HepG2 (cell line): ENCODE data around the gene STRBP. TPM values are rescaled to one million over a fixed set of nuclear protein-coding genes. Genes with fewer than 3 reads are reported as not detected.
A peak's percentile ranks its signal among the peaks of the same experiment; 100 is the strongest.

Source experiments
- ATAC-seq: fragments of 200-7000 bp; cut with Tn5 transposase; 3 replicates; pipeline ENCODE4 v1.9.1; 2020; ENCODE audit warnings: mild to moderate bottlenecking, moderate library complexity
- BruUV-seq: library from RNA; stranded (reverse); fragments of 400-500 nt; replicated peaks from 2 replicates; lab custom pipeline; 2021; lab: Mats Ljungman, UMichigan
- CTCF ChIA-PET: fragments of 300-600 bp; formaldehyde crosslinking; extraction: SDS; loops from one replicate; lab custom pipeline; 2021; ENCODE audit warnings: low total read pairs, inconsistent platforms, low intra/inter-chr PET ratio; lab: Yijun Ruan, JAX
- POLR2A ChIA-PET: fragments of 350-600 bp; sonication (Branson Sonifier 250); formaldehyde crosslinking; loops from one replicate; lab custom pipeline; 2020; ENCODE audit warnings: antibody characterized with exemption, inconsistent platforms; lab: Yijun Ruan, JAX
- DNase-seq: peaks from one replicate; pipeline ENCODE4 v3.0.0-alpha.2; 2015; ENCODE audit warnings: low spot score
- FAIRE-seq: peaks from 3 replicates; lab custom pipeline; 2011; peaks lifted over from hg19 to GRCh38; lab: Jason Lieb, UNC
- H2AFZ ChIP-seq: one replicate; pipeline ENCODE4 v1.6.1; 2011; ENCODE audit warnings: low read length, inconsistent platforms
- H3K27ac ChIP-seq: fragments of 300-600 bp; 3 replicates; pipeline ENCODE4 v1.8.0; 2011; ENCODE audit warnings: mixed run types, mild to moderate bottlenecking, mixed read lengths, low read length, inconsistent platforms; ENCODE audit not compliant: insufficient read depth; ENCODE audit errors: extremely low read length
- H3K27me3 ChIP-seq, 2 experiments: fragments of 200-600 bp in 1 of 2; 2 replicates in 1 of 2; 3 replicates in 1 of 2; pipeline versions ENCODE4 v1.6.0 to v1.8.0; 2011; ENCODE audit warnings: low read length in 2 of 2, mild to moderate bottlenecking in 2 of 2, moderate library complexity in 2 of 2, inconsistent platforms in 1 of 2; ENCODE audit not compliant: insufficient read depth in 2 of 2, control insufficient read depth in 1 of 2
- H3K36me3 ChIP-seq, 2 experiments: fragments of 200-600 bp in 1 of 2; replicated peaks in 1 of 2; 2 replicates in 1 of 2; 3 replicates in 1 of 2; pipeline versions ENCODE4 v1.5.1 to v1.8.0; 2011; ENCODE audit warnings: low read length in 2 of 2, inconsistent platforms in 1 of 2; ENCODE audit not compliant: insufficient read depth in 2 of 2, control insufficient read depth in 1 of 2
- H3K4me1 ChIP-seq: 2 replicates; pipeline ENCODE4 v1.5.1; 2012; ENCODE audit warnings: low read length, inconsistent platforms; ENCODE audit not compliant: insufficient read depth
- H3K4me2 ChIP-seq: 2 replicates; pipeline ENCODE4 v1.6.0; 2011; ENCODE audit warnings: low read depth, low read length, inconsistent platforms
- H3K4me3 ChIP-seq, 3 experiments: fragments of 200-600 bp in 1 of 3; sonication (generic), shearing (Covaris generic) in 1 of 3; replicated peaks in 1 of 3; 2 replicates each; pipeline ENCODE4 v1.5.1; 2011 to 2016; ENCODE audit warnings: low read length in 3 of 3, inconsistent platforms in 2 of 3, low read depth in 2 of 3, mild to moderate bottlenecking in 2 of 3, control low read depth in 1 of 3, mixed read lengths in 1 of 3; ENCODE audit not compliant: insufficient read depth in 1 of 3
- H3K79me2 ChIP-seq: one replicate; pipeline ENCODE4 v1.6.1; 2011; ENCODE audit warnings: low read length, inconsistent platforms; ENCODE audit not compliant: insufficient read depth
- H3K9ac ChIP-seq: 2 replicates; pipeline ENCODE4 v1.6.0; 2011; ENCODE audit warnings: mild to moderate bottlenecking, low read depth, low read length, inconsistent platforms; ENCODE audit not compliant: insufficient read depth
- H3K9me3 ChIP-seq: 2 replicates; pipeline ENCODE4 v1.5.1; 2012; ENCODE audit warnings: mild to moderate bottlenecking, low read length
- H4K20me1 ChIP-seq: 2 replicates; pipeline ENCODE4 v1.6.0; 2011; ENCODE audit warnings: inconsistent platforms, mild to moderate bottlenecking, low read length, moderate library complexity; ENCODE audit not compliant: insufficient read depth
- BATF2 ChIP-seq: sonication (generic); formaldehyde crosslinking; IDR thresholded peaks from 2 replicates; pipeline ENCODE4 v1.8.0; 2022; ENCODE audit warnings: mild to moderate bottlenecking, missing genetic modification reagents, moderate library complexity
- FUBP1 ChIP-seq: sonication (generic); formaldehyde crosslinking; IDR thresholded peaks from 2 replicates; pipeline ENCODE4 v1.5.1; 2020; ENCODE audit warnings: missing genetic modification reagents, mild to moderate bottlenecking, borderline replicate concordance
- ISX ChIP-seq: sonication (generic); formaldehyde crosslinking; conservative IDR thresholded peaks from 2 replicates; pipeline ENCODE4 v1.5.0; 2020; ENCODE audit warnings: missing genetic modification reagents
- MXD4 ChIP-seq: IDR thresholded peaks from 2 replicates; pipeline ENCODE4 v1.6.1; 2016; ENCODE audit warnings: mild to moderate bottlenecking, missing biosample characterization, missing genetic modification reagents
- NFATC3 ChIP-seq: sonication (generic); formaldehyde crosslinking; IDR thresholded peaks from 2 replicates; pipeline ENCODE4 v1.5.1; 2020; ENCODE audit warnings: mild to moderate bottlenecking, missing genetic modification reagents
- RBM39 ChIP-seq: fragments of 200-400 bp; formaldehyde crosslinking; IDR thresholded peaks from one replicate; pipeline ENCODE4 v1.6.1; 2018; ENCODE audit warnings: antibody characterized with exemption, mild to moderate bottlenecking, low read depth, low read length; ENCODE audit not compliant: poor library complexity, severe bottlenecking
- SCMH1 ChIP-seq: sonication (generic); formaldehyde crosslinking; IDR thresholded peaks from 2 replicates; pipeline ENCODE4 v1.9.0; 2021; ENCODE audit warnings: missing genetic modification reagents, mild to moderate bottlenecking, borderline replicate concordance
- SOX5 ChIP-seq: IDR thresholded peaks from 2 replicates; pipeline ENCODE4 v1.6.1; 2016; ENCODE audit warnings: borderline replicate concordance
- ZNF547 ChIP-seq: sonication (generic); formaldehyde crosslinking; IDR thresholded peaks from 2 replicates; pipeline ENCODE4 v1.5.1; 2020; ENCODE audit warnings: mild to moderate bottlenecking, missing genetic modification reagents
- ZNF570 ChIP-seq: sonication (generic); formaldehyde crosslinking; IDR thresholded peaks from 2 replicates; pipeline ENCODE4 v1.4.0; 2020; ENCODE audit warnings: mild to moderate bottlenecking, missing genetic modification reagents, borderline replicate concordance
- ZZZ3 ChIP-seq: sonication (generic); formaldehyde crosslinking; IDR thresholded peaks from 2 replicates; pipeline ENCODE4 v1.4.0; 2020; ENCODE audit warnings: missing genetic modification reagents, mild to moderate bottlenecking, borderline replicate concordance
- WGBS: methylation state at CpG from one replicate; pipeline ENCODE4 v1.1.6; 2017; ENCODE audit warnings: low lambda C conversion rate; 5-methylcytosine and 5-hydroxymethylcytosine counted together
- in situ Hi-C: cut with HindIII; loops from 2 replicates; pipeline ENCODE4 v1.10.0; 2017; ENCODE audit warnings: low pct_unique_long_range_greater_than_20kb; ENCODE audit not compliant: extremely low pct_ligation_motif_present
- intact Hi-C: fragments of 100-400 bp; cut with micrococcal nuclease; formaldehyde crosslinking; loops from one replicate; pipeline ENCODE4 v1.10.0; 2022; ENCODE audit not compliant: unreplicated experiment
- polyA plus RNA-seq, 8 experiments: library from polyadenylated mRNA; depleted of rRNA in 3 of 8; stranded (reverse) in 7 of 8; unstranded in 1 of 8; fragments of >200 nt; fragmentation: Illumina TruSeq in 4 of 8; extraction: Trizol in 4 of 8; gene quantifications; 2 replicates each; pipeline versions ENCODE4 v1.2.1 to v1.2.3, GENCODE V29; 2011 to 2016; ENCODE audit warnings: low read depth in 4 of 8, missing spikeins in 1 of 8, mixed read lengths in 1 of 8; ENCODE audit not compliant: insufficient read depth in 1 of 8
- total RNA-seq, 5 experiments: library from RNA; depleted of rRNA; stranded (reverse); fragments of >200 nt; fragmentation: Illumina TruSeq; extraction: Trizol; gene quantifications; 2 replicates each; pipeline ENCODE4 v1.2.3, GENCODE V29; 2016; ENCODE audit warnings: low read depth in 1 of 5
- TF ChIP-seq, protein P1 (sequence below): sonication (generic); formaldehyde crosslinking; conservative IDR thresholded peaks from 2 replicates; pipeline ENCODE4 v1.4.0; 2020; ENCODE audit warnings: missing genetic modification reagents
- TF ChIP-seq, protein P2 (sequence below): sonication (generic); formaldehyde crosslinking; IDR thresholded peaks from 2 replicates; pipeline ENCODE4 v1.8.0; 2022; ENCODE audit warnings: low read depth, missing genetic modification reagents
- TF ChIP-seq, protein P3 (sequence below): sonication (generic); formaldehyde crosslinking; conservative IDR thresholded peaks from 2 replicates; pipeline ENCODE4 v1.4.0; 2020; ENCODE audit warnings: missing genetic modification reagents

STRBP gene
- total and polyA plus RNA-seq, 2 of the 13 experiments (the other 11 are each of a cell fraction or from before 2014, with no cell fraction given): 14.5 to 38.5 TPM

DNA sequence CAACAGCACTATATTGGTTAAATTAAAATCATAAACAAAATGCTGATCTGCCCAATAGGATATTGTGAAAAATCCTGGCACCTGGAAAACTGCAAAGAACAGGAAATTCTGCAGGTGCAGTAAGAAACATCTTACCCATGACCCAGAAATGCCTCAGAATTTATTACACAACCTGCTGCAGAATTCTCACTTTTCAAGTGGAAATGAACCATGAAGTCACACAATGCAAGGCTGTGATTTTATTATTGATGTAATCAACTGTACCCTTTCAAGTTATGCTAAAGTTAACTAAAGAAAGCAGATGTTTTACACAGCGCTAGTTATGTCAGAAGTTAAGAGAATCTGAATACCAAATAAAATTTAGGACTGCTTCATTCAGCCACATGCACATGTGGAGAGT is 6.0 kb downstream of the STRBP start (continued):
- TF ChIP-seq ZNF570 (CRISPR knock-in tag) (no peak), RBM39 (no peak), ISX (CRISPR knock-in tag) (no peak)
- TF ChIP-seq, protein P1, sequence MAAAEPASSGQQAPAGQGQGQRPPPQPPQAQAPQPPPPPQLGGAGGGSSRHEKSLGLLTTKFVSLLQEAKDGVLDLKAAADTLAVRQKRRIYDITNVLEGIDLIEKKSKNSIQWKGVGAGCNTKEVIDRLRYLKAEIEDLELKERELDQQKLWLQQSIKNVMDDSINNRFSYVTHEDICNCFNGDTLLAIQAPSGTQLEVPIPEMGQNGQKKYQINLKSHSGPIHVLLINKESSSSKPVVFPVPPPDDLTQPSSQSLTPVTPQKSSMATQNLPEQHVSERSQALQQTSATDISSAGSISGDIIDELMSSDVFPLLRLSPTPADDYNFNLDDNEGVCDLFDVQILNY (CRISPR knock-in tag): no peak

DNA sequence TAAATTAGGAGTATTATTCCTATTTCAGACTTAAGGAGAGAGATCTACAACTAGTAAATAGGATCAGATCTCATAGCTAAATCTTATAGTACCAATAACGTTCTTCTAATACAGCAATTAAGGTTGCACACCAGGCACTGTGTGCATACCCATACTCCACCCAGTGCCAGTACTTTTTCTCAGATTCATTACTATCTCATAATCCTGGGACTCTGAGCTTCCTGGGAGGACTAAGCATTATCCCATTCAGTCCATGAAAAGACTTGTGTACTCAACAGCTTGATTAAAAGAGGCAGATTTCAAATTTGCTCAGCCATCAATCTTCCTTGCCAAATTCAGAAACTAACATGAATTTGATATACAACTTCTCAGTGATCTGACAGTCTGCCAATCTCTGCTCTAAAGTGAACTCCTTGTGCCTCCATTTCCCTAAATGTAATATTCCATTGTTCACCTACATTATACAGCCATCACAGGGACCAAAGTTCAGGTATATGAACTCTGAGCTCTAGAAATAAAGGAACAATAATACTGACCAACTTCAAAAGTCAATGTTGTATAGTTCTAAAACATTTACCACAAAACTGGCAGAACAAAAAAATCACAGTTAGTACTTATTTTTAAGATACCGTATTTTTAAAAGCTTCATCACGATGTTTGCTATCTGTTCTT is 7.2 kb downstream of the STRBP start:
- FAIRE-seq: no peak
- Histone ChIP-seq H3K27me3 (no peaks in the 10 kb centered on the region), H3K4me1 (peaks cover 42% of the 10 kb centered on the region), H2AFZ (no peak overlapping the region), H3K36me3 (no peaks in the 10 kb centered on the region), H3K9ac (no peak overlapping the region), H3K4me3 (no peak overlapping the region), H4K20me1 (0 out of 2 replicates have a peak, but pooled peaks cover 5% of the 10 kb centered on the region), H3K79me2 (peaks cover 61% of the 10 kb centered on the region), H3K9me3 (no peaks in the 10 kb centered on the region), H3K4me2 (no peak overlapping the region), H3K27ac (peak overlapping the region; percentile 14)
- 89% methylated on average over 3 of the region's 3 CpGs for WGBS
- no peak for ATAC-seq
- DNase-seq: no peak
- intact Hi-C loops (loop anchor here (10.0 kb wide), 1 partner anchor 64 kb away; no protein-coding TSS in a partner anchor), in situ Hi-C loops (no loop called here)
- BruUV-seq: no TSS peak
- POLR2A ChIA-PET: interaction anchor here (1.5 kb wide), 1 partner anchor 12 kb away, joined by 3 read pairs; no protein-coding TSS in a partner anchor
- CTCF ChIA-PET: no interaction called here
- peak; percentile 19; the same call in 1 of the 2 replicates for TF ChIP-seq SOX5 (CRISPR knock-in tag)
- no peak for TF ChIP-seq SCMH1 (CRISPR knock-in tag)
- TF ChIP-seq MXD4 (CRISPR knock-in tag): no peak
- TF ChIP-seq, protein P2, sequence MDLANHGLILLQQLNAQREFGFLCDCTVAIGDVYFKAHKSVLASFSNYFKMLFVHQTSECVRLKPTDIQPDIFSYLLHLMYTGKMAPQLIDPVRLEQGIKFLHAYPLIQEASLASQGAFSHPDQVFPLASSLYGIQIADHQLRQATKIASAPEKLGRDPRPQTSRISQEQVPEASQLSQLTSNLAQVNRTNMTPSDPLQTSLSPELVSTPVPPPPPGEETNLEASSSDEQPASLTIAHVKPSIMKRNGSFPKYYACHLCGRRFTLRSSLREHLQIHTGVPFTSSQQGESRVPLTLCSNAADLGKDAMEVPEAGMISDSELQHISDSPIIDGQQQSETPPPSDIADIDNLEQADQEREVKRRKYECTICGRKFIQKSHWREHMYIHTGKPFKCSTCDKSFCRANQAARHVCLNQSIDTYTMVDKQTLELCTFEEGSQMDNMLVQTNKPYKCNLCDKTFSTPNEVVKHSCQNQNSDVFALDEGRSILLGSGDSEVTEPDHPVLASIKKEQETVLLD (CRISPR knock-in tag): no peak
- no peak for TF ChIP-seq FUBP1
- no peak for TF ChIP-seq ZNF547 (CRISPR knock-in tag)
- TF ChIP-seq ZZZ3 (CRISPR knock-in tag): no peak
- TF ChIP-seq NFATC3: no peak
- TF ChIP-seq BATF2: no peak
- TF ChIP-seq, protein P3, sequence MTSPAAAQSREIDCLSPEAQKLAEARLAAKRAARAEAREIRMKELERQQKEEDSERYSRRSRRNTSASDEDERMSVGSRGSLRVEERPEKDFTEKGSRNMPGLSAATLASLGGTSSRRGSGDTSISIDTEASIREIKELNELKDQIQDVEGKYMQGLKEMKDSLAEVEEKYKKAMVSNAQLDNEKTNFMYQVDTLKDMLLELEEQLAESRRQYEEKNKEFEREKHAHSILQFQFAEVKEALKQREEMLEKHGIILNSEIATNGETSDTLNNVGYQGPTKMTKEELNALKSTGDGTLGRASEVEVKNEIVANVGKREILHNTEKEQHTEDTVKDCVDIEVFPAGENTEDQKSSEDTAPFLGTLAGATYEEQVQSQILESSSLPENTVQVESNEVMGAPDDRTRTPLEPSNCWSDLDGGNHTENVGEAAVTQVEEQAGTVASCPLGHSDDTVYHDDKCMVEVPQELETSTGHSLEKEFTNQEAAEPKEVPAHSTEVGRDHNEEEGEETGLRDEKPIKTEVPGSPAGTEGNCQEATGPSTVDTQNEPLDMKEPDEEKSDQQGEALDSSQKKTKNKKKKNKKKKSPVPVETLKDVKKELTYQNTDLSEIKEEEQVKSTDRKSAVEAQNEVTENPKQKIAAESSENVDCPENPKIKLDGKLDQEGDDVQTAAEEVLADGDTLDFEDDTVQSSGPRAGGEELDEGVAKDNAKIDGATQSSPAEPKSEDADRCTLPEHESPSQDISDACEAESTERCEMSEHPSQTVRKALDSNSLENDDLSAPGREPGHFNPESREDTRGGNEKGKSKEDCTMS (CRISPR knock-in tag): no peak
